ENCODE results near the gene CCDC85B. TPM values are rescaled to one million over a fixed set of nuclear protein-coding genes. Genes with fewer than 3 reads are reported as not detected.

Gene CCDC85B
- total RNA-seq, 3 donors from 2014 or later (not counting 1 experiment from before 2014, with no cell fraction given): 22.6 to 36.1 (median 24.1) TPM

- H3K4me1 Mint-ChIP-seq: peaks cover 42 to 52% of the 10 kb centered on the region in 2 donors
Measured at GRCh38 chr11:65854161-65854592, 36.3 kb upstream of the CCDC85B start.

GRCh38 chr11:65854852-65855837 lies 35.3 kb upstream of the CCDC85B start:
- no peaks in the 10 kb centered on the region for H3K27me3 ChIP-seq (ENCODE audit: control insufficient read depth, insufficient read depth, low read length)
- Mint-ChIP-seq H3K9me3 (no peaks in the 10 kb centered on the region), H3K4me3 (peak overlapping the region; percentile 92), H3K4me1 (peaks cover 49 to 59% of the 10 kb centered on the region in 2 donors), H3K36me3 (peaks cover 7% of the 10 kb centered on the region), H3K27me3 (ENCODE audit: low read depth in 2 of 2) (no peaks in the 10 kb centered on the region), H3K27ac (peak overlapping the region; percentile 74 to 94)
- intact Hi-C loops (cut with micrococcal nuclease): loop anchor here (5.0 kb wide), 1 partner anchor 62 kb away; the partner anchor contains the start of genes C11orf68 and DRAP1
- peaks cover 45% of the 10 kb centered on the region for H3K4me1 ChIP-seq (ENCODE audit: control insufficient read depth, insufficient read depth, low read length)
- 81% methylated on average over 13 of the region's 15 CpGs for WGBS (ENCODE audit: insufficient coverage)
- H3K9me3 ChIP-seq (ENCODE audit: control insufficient read depth, insufficient read depth, low read length): peaks cover 4% of the 10 kb centered on the region
- H3K36me3 ChIP-seq (ENCODE audit: control insufficient read depth, insufficient read depth, low read length): peaks cover 54% of the 10 kb centered on the region
- DNase-seq: peak in 1 of 2 donors; percentile 24
- no peak overlapping the region for H3K4me3 ChIP-seq (ENCODE audit: low read length)
- H3K27ac ChIP-seq (ENCODE audit: low read length): no peak overlapping the region
- no peak for ATAC-seq
- no peak for TF ChIP-seq CTCF (IDR thresholded peaks at IDR 0.05)

More at GRCh38 chr11:65854161-65854592, 36.3 kb upstream of the CCDC85B start:
- intact Hi-C loops (cut with micrococcal nuclease): no loop called here
- TF ChIP-seq CTCF (IDR thresholded peaks at IDR 0.05): no peak
- Histone ChIP-seq H3K36me3 (ENCODE audit: control insufficient read depth, insufficient read depth, low read length) (peaks cover 54% of the 10 kb centered on the region), H3K27ac (ENCODE audit: low read length) (no peak overlapping the region), H3K9me3 (ENCODE audit: control insufficient read depth, insufficient read depth, low read length) (peaks cover 4% of the 10 kb centered on the region), H3K4me1 (ENCODE audit: control insufficient read depth, insufficient read depth, low read length) (peaks cover 36% of the 10 kb centered on the region), H3K4me3 (ENCODE audit: low read length) (no peak overlapping the region), H3K27me3 (ENCODE audit: control insufficient read depth, insufficient read depth, low read length) (no peaks in the 10 kb centered on the region)
- DNase-seq (peak in 1 of 2 donors; percentile 8), ATAC-seq (no peak)
- H3K4me3 Mint-ChIP-seq: no peak overlapping the region
- H3K27ac Mint-ChIP-seq: peak overlapping the region; percentile 74 to 94
- H3K36me3 Mint-ChIP-seq: peaks cover 7% of the 10 kb centered on the region
- no peaks in the 10 kb centered on the region for H3K9me3 Mint-ChIP-seq
- WGBS (ENCODE audit: insufficient coverage): 90% methylated on average over 4 of the region's 4 CpGs
- H3K27me3 Mint-ChIP-seq (ENCODE audit: low read depth in 2 of 2): no peaks in the 10 kb centered on the region

DNA sequence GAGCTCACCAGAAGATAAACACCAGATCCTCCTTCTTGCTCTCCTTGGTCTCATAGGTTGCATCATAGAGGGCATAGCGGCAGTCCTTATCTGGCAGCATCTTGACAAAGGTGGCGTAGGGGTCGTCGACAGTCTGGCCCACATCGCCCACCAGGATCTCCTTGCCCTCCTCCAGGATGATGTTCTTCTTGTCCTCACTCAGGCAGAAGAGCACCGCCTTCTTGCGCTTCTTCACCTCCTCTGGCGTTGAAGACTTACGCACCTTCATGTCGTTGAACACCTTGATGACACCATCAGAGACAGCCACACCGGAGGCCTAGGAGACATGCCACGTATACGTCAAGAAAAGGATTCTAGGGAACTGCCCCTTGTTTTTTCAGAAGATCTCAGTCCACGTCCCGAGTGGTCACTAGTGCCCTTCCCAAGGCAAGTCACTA lies 34.5 kb upstream of the CCDC85B start:
- Histone ChIP-seq H3K9me3 (ENCODE audit: control insufficient read depth, insufficient read depth, low read length) (peaks cover 4% of the 10 kb centered on the region), H3K36me3 (ENCODE audit: control insufficient read depth, insufficient read depth, low read length) (peaks cover 52% of the 10 kb centered on the region), H3K27ac (ENCODE audit: low read length) (no peak overlapping the region), H3K4me3 (ENCODE audit: low read length) (no peak overlapping the region), H3K27me3 (ENCODE audit: control insufficient read depth, insufficient read depth, low read length) (no peaks in the 10 kb centered on the region), H3K4me1 (ENCODE audit: control insufficient read depth, insufficient read depth, low read length) (peaks cover 48% of the 10 kb centered on the region)
- peaks cover 7% of the 10 kb centered on the region for H3K36me3 Mint-ChIP-seq
- peaks cover 57 to 67% of the 10 kb centered on the region in 2 donors for H3K4me1 Mint-ChIP-seq
- H3K9me3 Mint-ChIP-seq: no peaks in the 10 kb centered on the region
- WGBS (ENCODE audit: insufficient coverage): 80% methylated on average over 15 of the region's 15 CpGs
- ATAC-seq (no peak), DNase-seq (no peak)
- no peak for TF ChIP-seq CTCF (IDR thresholded peaks at IDR 0.05)
- intact Hi-C loops (cut with micrococcal nuclease): loop anchor here (5.0 kb wide), 1 partner anchor 61 kb away; the partner anchor contains the start of genes C11orf68 and DRAP1
- peak overlapping the region; percentile 94 to 98 for H3K27ac Mint-ChIP-seq
- H3K27me3 Mint-ChIP-seq (ENCODE audit: low read depth in 2 of 2): no peaks in the 10 kb centered on the region
- peak overlapping the region; percentile 92 for H3K4me3 Mint-ChIP-seq

All from natural killer cell (primary cell).